ENCODE results near the gene MKI67.
"Not testable (repeated sequence)": the region's sequence is repeated elsewhere in the genome, so short reads cannot be mapped to it uniquely, and the experiment has no call there.

Gene MKI67

GRCh38 chr10:128125944-128126764 lies at the start of gene MKI67:
Gene MKI67, minus strand, starts transcription at chr10:128126423. Its CDS starts 756 bp downstream, at chr10:128125667.
- peak; percentile 36 for DNase-seq (ENCODE audit: low read depth, low spot score)
- peak within 1 kb of the TSS; percentile 16 for H3K27ac ChIP-seq

GRCh38 chr10:128174581-128175559 lies 48.6 kb upstream of the MKI67 start:
- no peak overlapping the region for H3K27ac ChIP-seq
- no peak for DNase-seq (ENCODE audit: low read depth, low spot score)

DNA sequence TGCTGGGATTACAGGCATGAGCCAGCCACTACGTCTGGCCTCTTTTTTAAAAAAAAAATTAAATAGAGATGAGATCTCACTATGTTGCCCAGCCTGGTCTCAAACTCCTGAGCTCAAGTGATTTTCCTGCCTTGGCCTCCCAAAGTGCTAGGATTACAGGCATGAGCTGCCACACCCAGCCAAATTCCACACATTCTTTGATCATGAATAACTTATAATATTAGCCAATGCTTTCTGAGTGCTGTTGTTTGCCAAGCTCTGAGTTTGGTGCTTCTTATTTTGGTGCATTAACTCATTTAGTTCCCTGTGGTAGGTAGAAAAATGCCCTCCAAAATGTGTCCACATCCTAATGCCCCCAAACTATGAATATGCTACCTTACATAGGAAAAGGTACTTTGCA lies 47.2 kb upstream of the MKI67 start:
- no peak for DNase-seq (ENCODE audit: low read depth, low spot score)

DNA sequence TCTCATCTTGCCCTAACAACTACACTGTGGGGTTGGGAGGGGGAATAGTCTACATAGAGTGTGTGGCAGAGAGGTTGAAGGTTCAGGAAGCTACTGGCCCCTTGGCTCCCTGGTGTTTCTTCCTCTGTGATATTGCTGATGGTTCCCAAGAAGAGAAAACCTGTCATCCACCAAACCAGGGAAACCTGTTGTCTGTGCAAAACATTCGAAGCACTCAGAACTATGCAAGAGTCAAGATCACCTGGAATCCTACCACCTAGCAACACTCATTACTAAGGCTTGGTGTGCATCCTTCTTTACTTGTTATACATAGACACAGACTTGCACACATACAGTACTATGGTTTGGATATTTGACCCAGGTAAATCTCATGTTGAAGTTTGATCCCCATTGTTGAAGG lies 46.5 kb upstream of the MKI67 start:
- no peak for DNase-seq (ENCODE audit: low read depth, low spot score)
- no peak overlapping the region for H3K27ac ChIP-seq

More for the DNA sequence above, 47.2 kb upstream of the MKI67 start:
- no peak overlapping the region for H3K27ac ChIP-seq

DNA sequence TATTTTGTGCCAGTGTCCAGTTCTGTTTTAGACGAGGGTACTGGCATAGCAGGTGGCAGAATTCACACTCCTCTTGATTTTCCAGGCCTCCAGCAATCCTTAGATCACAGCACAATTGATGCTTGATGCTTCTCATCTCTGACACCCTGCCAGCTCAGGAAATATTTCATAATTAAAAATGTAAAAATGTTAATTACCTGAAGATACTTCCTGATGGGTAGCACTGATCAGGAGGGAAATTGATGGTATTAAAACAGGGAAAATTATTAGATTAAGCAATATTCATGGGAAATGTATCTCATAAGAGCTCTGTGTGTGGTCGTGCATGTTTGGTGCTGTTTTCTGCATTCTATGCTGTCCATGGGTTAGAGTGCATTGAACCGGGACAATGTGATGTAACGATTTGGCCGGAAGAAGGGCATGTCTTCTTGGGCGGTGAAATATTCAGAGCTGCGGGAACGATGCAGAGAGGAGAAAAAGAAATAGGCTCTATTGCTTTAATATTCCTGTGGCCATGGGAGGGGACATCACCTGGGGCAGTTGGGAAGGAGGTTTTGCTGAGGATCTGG lies 43.7 kb upstream of the MKI67 start:
- H3K27ac ChIP-seq: no peak overlapping the region
- no peak for DNase-seq (ENCODE audit: low read depth, low spot score)

DNA sequence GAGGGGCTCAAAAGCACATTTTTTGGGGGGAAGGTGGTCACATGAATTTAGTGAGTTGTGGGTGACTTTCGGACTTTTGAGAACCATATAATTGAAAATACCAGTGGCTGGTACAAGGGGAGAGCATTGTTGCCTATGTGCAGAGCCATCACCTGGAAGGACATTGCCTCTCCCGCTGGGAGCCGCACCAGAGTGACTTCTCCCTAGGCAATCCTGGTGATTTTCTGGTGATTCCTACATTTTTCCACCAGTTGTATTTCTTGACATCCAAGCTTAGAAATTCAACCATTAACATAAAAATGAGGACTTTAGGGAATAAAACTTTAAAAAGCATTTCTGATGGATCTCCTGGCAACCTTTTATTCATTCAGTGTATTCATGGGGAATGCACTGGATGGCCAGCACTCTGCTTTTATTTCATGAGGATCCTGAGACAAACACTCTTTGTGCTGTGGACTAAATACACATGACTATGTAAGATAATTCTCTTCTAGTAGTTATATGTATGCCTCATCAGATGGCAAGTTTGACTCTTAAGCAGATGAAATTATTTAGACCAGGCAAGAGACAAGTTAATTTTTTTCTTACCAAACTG lies 41.8 kb upstream of the MKI67 start:
- no peak for DNase-seq (ENCODE audit: low read depth, low spot score)
- no peak overlapping the region for H3K27ac ChIP-seq

DNA sequence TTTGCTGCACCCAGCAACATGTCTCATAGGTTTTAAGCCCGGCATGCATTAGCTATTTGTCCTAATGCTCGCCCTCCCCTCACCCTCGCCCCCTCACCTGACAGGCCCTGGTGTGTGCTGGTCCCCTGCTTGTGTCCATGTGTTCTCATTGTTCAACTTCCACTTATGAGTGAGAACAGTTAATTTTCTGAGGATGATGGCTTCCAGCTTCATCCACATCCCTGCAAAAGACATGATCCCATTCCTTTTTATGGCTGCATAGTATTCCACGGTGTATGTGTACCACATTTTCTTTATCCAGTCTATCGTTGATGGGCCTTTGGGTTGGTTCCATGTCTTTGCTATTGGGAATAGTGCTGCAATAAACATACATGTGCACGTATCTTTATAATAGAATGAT lies 40.9 kb upstream of the MKI67 start:
- not testable (repeated sequence) for DNase-seq (ENCODE audit: low read depth, low spot score); H3K27ac ChIP-seq

DNA sequence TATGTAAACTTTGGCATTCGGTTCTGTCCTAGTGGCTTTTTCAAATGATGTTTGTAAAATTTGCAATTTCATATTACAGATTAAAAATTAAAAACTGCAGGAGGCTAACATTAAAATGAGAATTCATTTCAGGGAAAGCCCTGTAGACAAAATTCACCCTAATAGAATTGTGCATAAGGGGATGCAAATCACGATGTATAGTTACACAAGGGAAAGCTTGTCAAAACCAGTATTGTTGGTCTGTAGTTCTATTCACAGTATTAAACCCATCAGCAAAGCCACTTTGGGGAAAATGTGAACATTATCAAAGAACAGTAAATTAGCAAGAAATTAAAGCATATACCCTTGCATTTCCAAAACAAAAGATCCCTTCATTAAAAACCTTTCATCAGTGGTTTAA lies 39.9 kb upstream of the MKI67 start:
- H3K27ac ChIP-seq: no peak overlapping the region
- DNase-seq (ENCODE audit: low read depth, low spot score): no peak

GRCh38 chr10:128165536-128165935 lies 39.3 kb upstream of the MKI67 start:
- H3K27ac ChIP-seq: no peak overlapping the region
- DNase-seq (ENCODE audit: low read depth, low spot score): no peak

- H3K27ac ChIP-seq: no peak overlapping the region
- DNase-seq (ENCODE audit: low read depth, low spot score): no peak
These were observed 37.5 kb upstream of the MKI67 start for GRCh38 chr10:128163701-128164100.

GRCh38 chr10:128161031-128161430 lies 34.8 kb upstream of the MKI67 start:
- DNase-seq (ENCODE audit: low read depth, low spot score): no peak
- no peak overlapping the region for H3K27ac ChIP-seq

DNA sequence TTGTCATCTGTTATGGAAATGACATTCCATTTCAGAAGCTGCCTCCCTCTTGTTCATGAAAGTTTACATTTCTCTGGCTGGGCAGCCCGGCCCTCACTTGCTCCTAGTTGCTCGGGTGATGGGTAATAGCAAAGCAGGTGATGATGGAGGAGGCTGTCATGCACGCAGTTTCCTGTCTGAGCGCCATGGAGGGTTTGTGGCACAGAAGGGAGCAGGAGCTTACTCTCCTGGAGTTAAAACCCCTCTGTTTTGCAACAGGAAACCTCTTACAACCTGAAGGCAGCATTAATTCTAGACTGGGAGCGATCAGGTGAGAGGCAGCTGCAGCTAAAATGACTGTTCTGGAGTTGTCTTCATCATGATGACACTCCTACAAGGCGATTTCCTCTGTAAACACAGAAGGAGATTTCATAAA lies 34.1 kb upstream of the MKI67 start:
- no peak overlapping the region for H3K27ac ChIP-seq
- no peak for DNase-seq (ENCODE audit: low read depth, low spot score)

DNA sequence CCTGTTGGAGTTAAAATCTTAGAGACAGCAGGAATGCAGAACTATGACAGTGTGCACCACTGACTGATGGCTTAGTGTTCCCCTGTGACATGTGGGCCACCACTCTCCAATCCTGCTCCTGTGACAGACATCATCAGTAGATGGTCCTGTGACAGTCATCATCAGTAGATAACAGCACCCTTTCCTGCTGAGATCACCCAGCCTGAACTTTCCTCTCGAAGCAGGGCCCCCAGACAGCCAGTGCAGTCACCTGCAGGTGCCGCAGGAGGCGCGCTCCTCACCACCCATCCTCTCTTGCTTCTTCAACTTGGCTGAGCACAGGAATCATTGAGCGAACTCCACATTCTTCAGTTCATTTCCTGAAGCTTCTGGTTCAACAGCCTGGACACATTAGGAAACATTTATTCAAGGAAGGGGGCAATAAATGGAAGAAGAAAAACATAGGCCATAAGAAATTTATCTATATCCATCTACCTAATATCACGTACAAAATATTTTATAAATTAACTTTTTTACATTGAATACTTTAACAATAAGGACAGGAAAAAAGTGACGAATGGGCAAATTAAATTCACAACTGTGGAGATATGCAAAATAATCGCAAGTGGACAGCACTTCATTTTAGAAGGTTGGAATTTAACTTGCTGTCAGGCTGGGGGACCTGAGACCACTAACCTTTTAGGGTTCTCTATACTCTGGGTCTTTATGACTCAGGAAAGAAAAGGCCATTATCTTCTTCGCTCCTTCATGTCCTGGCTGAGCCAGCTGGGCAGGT lies 32.0 kb upstream of the MKI67 start:
- DNase-seq (ENCODE audit: low read depth, low spot score): no peak
- H3K27ac ChIP-seq: no peak overlapping the region

- H3K27ac ChIP-seq: no peak overlapping the region
- no peak for DNase-seq (ENCODE audit: low read depth, low spot score)
These were observed 31.0 kb upstream of the MKI67 start for GRCh38 chr10:128156999-128157755.

- no peak for DNase-seq (ENCODE audit: low read depth, low spot score)
These were observed 26.7 kb upstream of the MKI67 start for GRCh38 chr10:128152741-128153580.

GRCh38 chr10:128151031-128151430 lies 24.8 kb upstream of the MKI67 start:
- DNase-seq (ENCODE audit: low read depth, low spot score): no peak
- no peak overlapping the region for H3K27ac ChIP-seq

More at GRCh38 chr10:128152741-128153580, 26.7 kb upstream of the MKI67 start:
- H3K27ac ChIP-seq: no peak overlapping the region

DNA sequence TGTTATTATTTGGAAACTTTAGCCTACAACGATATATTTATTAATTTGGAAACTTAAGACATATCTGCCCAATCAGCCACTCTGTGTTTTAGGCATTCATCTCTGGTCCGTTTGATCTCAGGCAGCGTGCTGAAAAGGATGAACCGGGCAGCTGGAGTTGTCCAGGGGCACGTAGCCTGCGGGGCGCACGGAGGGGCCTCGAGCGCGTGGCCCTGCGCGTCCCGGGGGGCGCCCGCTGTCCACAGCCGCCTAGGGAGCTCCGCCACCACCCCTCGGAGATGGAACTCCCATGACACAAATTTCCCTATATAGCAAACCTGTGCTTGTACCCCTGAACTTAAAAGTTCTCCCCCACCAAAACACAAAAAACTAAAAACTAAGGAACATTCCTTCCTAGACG lies 24.3 kb upstream of the MKI67 start:
- H3K27ac ChIP-seq: no peak overlapping the region
- DNase-seq (ENCODE audit: low read depth, low spot score): no peak

DNA sequence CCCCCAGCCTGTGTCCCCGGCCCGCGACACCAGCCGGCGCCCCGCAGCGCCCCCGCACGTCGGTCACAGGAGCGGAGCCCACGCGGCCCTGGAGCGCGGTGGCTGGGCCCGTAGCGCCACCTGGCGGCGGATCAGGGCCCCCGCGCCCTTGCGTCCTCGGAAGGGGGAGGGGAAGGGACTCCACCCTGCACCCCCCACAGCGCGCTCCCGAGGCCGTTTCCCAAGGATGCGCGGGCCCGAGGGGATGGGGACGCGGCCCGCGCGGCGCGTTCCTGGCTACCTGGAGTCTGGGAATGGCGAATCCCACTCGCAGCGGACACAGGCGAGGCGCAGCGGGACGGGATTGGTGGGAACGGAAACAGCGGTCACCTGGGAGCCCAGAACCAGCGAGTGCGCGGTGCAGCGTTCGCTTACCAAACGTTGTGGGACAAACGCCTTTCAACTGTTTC lies 23.8 kb upstream of the MKI67 start:
- H3K27ac ChIP-seq: no peak overlapping the region
- DNase-seq (ENCODE audit: low read depth, low spot score): no peak
